OCI-M2 (cell line): ENCODE results near the gene TXNDC11.

Experiments used
- DNase-seq: peaks from one replicate; lab custom pipeline; 2025; ENCODE audit not compliant: unreplicated experiment; lab: John Stamatoyannopoulos, UW

Gene TXNDC11

GRCh38 chr16:11633113-11633512 is 109.5 kb downstream of the TXNDC11 start:
- DNase-seq: no peak

DNA sequence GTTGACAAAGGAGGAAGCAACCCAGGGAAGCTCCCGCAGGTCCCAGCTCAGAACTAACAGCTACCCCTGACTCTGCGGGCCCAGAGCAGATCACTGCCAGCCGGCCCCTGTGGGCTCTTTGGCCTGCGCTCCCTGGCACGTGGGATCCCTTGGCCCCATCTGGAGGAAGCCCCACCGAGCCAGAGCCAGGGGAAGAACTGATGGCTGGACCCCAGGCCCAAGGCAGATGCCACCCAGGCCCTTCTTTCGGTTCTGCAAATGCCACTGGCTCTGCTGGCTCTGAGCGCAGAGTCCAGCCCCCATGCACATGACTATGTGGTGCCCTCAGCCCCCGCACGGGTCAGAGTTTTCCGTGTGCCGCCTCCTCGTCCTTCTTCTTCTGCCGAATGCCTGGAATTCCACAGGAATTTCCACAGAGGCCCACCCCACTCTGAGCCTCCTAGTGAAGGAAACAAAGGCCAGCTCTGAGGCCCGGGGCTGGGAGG is 110.2 kb downstream of the TXNDC11 start:
- no peak for DNase-seq

GRCh38 chr16:11631214-11631613 is 111.4 kb downstream of the TXNDC11 start:
- no peak for DNase-seq

DNA sequence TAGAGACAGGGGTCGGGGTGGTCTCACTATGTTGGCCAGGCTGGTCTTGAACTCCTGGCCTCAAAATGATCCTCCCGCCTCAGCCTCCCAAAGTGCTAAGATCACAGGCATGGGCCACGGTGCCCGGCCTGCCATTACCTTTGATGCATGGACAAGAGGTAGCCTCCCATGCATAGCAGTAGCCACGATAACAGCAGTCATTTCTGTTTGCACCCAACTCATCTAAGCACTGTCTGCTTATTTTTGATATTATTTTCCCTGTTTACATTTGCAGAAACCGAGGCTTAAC is 111.9 kb downstream of the TXNDC11 start:
- DNase-seq: no peak

DNA sequence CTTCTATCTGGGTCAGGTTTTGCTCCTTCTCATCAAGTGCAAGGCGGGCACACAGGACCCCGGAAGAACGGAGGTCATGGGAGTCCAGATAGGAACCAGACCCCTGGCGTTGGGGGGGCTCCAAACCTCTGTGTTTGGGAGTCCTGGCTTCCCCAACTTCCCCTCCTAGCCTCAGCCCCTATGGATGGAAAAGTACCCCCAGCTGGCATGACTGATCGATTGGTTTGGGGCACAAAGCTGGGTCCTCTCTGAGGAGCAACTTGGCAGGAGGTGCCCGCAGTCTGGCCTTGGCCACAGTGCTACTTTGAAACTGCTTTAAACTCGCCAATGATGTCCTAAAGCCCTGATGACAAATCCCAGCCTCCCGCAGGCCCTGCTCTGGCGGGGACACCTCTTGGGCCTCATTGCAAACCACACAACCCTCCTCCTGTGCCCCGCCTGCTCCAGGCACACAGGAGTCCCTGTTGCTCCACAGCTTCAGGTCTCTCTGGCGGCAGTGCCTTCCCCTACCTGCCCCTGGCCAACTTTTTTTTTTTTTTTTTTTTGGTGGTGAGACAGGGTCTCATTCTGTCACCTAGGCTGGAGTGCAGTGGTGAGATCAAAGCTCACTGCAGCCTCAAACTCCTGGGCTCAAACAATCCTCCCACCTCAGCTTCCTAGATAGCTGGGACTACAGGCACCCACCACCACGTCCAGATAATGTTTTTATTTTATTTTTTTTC is 112.5 kb downstream of the TXNDC11 start:
- DNase-seq: no peak
